HFF-Myc (cell line): Measurements from ENCODE around the gene XPR1.

Experiments
- DNase-seq: peaks from one replicate; pipeline ENCODE4 v3.0.0-alpha.2; 2011; ENCODE audit warnings: low read depth; ENCODE audit errors: extremely low read depth
- H3K4me3 ChIP-seq: replicated peaks from 2 replicates; pipeline ENCODE4 v1.5.1; 2011; ENCODE audit warnings: low read depth, mild to moderate bottlenecking, control low read depth, low read length
- TF ChIP-seq, protein P1 (sequence below): IDR thresholded peaks from 2 replicates; pipeline ENCODE4 v1.5.1; 2012; ENCODE audit warnings: mild to moderate bottlenecking, low read depth, low read length, control low read depth; ENCODE audit errors: missing control alignments

XPR1 gene

GRCh38 chr1:180652792-180653191, 21.0 kb downstream of the XPR1 start:
- TF ChIP-seq, protein P1, sequence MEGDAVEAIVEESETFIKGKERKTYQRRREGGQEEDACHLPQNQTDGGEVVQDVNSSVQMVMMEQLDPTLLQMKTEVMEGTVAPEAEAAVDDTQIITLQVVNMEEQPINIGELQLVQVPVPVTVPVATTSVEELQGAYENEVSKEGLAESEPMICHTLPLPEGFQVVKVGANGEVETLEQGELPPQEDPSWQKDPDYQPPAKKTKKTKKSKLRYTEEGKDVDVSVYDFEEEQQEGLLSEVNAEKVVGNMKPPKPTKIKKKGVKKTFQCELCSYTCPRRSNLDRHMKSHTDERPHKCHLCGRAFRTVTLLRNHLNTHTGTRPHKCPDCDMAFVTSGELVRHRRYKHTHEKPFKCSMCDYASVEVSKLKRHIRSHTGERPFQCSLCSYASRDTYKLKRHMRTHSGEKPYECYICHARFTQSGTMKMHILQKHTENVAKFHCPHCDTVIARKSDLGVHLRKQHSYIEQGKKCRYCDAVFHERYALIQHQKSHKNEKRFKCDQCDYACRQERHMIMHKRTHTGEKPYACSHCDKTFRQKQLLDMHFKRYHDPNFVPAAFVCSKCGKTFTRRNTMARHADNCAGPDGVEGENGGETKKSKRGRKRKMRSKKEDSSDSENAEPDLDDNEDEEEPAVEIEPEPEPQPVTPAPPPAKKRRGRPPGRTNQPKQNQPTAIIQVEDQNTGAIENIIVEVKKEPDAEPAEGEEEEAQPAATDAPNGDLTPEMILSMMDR = no peak
- no peak for DNase-seq
- no peak overlapping the region for H3K4me3 ChIP-seq

DNA sequence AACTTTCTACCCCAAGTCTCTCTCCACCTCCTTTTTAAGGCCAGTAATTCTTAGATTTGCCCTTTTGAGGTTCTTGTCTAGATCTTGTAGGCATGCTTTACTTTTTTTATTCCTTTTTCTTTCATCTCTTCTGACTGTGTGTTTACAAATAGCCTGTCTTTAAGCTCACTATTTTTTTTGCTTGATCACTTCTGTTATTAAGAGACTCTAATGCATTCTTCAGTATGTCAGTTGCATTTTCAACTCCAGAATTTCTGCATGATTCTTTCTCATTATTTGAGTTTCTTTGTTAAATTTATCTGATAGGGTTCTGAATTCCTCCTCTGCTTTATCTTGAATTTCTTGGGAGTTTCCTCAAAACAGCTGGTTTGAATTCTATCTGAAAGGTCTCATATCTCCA, 30.9 kb downstream of the XPR1 start:
- DNase-seq = no peak
- no peak overlapping the region for H3K4me3 ChIP-seq
- TF ChIP-seq, protein P1 = no peak

DNA sequence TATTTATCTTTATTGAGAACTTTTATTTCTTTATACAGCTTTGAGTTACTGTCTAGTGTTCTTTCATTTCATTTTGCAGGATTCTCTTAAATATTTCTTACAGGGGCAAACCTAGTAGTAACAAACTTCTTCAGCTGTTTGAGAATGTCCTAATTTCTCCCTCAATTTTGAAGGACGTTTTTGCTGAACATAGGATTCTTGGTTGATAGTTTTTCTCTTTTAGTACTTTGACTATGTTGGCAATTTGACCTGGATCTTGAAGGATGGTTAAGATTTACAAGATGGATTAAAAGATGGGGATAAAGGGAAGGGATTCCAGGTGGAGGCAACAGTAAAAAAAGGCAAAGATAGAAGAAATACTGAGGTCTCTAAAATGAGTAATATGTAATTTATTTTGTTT, 38.9 kb downstream of the XPR1 start:
- DNase-seq = no peak
- H3K4me3 ChIP-seq = no peak overlapping the region
- TF ChIP-seq, protein P1 = no peak

- TF ChIP-seq, protein P1 = no peak
Observed at GRCh38 chr1:180672105-180672504, 40.3 kb downstream of the XPR1 start.

GRCh38 chr1:180672505-180672904, 40.7 kb downstream of the XPR1 start:
- TF ChIP-seq, protein P1 = no peak
- H3K4me3 ChIP-seq = no peak overlapping the region
- no peak for DNase-seq

More at GRCh38 chr1:180672105-180672504, 40.3 kb downstream of the XPR1 start:
- no peak for DNase-seq
- no peak overlapping the region for H3K4me3 ChIP-seq

DNA sequence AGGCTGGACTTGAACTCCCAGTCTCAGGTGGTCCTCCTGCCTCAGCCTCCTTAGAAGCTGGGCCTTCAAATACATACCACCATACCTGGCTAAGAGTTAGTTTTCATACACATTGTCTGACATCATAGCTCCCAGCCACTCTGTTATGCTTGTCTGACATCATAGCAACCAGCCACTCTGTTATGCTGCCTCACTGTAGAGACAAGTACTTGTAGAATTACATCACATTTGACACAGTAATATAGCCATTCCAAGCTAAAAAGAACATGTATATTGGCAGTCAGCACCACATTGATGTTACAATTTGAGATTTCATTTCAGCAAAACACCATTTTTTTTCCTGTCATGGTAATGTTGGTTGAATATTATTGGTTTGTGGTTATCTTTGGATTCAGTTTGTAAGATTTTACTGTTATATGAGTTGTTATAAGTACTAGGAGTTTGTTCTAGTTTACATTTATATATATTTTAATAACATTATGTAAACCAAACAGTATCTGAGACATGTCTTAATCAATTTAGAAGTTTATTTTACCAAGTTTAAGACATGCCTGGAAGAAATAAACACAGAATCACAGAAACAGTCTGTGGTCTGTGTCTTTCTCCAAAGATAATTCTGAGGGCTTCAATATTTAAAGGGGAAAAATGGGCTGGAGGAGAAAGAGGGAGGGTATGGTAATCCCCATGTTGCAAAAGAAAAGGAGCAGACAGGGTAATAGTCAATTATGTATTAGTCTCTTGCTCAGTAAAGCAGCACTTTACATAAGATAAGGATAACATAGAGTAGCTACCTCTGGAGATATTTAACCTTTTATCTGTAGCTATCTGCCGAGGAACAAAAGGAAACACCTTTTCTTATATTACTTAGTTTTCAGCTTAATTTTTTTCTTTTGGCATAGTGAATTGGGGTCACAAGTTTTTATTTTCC, 43.0 kb downstream of the XPR1 start:
- H3K4me3 ChIP-seq = no peak overlapping the region
- no peak for DNase-seq
- TF ChIP-seq, protein P1 = no peak

DNA sequence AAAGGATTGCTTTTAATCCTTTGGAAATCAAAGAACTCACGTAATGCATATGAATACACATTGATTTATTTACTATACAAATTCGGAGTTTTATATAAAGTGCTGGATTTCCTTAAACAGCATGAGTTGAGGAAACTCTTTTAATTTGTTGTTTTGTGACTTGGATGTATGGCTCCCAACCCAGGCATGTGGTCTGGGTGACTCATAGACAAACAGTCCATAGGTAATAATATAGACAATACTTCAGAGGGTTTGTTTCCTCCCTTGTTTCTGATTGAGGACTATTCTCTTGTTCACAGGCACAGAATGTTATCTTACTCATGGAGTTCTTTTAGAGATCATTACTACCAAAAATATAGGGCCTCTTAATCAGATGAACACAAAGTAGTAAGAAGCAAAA, 43.8 kb downstream of the XPR1 start:
- no peak for DNase-seq
- TF ChIP-seq, protein P1 = no peak
- H3K4me3 ChIP-seq = no peak overlapping the region
